ENCODE results near the gene GNAT3. TPM values are rescaled to one million over a fixed set of nuclear protein-coding genes. Genes with fewer than 3 reads are reported as not detected.

Gene GNAT3
- total RNA-seq, 1 donor from 2014 or later, result not detected

DNA sequence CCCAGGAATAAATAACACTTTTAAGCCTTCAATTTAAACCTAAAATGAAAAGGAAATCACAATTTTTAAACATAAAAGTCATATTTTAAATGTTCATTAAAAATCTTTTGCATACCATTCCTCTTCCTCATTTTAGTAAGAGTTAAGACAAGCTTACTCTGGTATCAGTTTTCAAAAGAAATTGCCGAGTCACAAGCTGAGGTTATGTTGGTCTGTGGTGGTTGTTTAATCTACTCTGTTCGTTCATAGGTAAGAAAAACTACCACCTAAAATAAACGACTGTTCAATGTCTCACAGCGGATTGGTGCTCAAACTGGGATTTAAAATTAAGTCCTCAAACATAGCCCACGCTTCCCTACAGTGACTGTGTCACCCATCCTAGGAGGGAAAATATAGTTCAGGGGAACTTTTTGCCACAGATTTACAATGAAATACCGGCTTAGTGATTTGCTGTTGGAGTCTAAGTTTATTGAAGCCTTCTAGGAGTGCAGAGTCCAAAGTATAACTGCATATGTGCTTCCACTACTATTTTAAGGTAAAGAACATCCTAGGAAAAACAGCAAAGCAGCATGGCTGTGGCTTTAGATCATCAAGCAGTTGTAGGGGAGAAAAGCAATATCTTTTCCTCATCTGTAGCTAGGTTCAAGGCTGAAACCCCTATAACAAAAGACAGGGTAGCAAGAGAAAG, 61.1 kb downstream of the GNAT3 start:
- no peaks in the 10 kb centered on the region for H3K36me3 Mint-ChIP-seq (ENCODE audit: low read depth)
- no peak for DNase-seq (ENCODE audit: low spot score)
- no peaks in the 10 kb centered on the region for H3K27me3 Mint-ChIP-seq (ENCODE audit: low read depth)
- H3K9me3 Mint-ChIP-seq (ENCODE audit: low read depth), result no peaks in the 10 kb centered on the region
- no peak for TF ChIP-seq CTCF (IDR thresholded peaks at IDR 0.05)
- H3K4me3 Mint-ChIP-seq (ENCODE audit: unreplicated experiment), result no peak overlapping the region
- H3K4me1 Mint-ChIP-seq (ENCODE audit: low read depth), result peaks cover 9% of the 10 kb centered on the region
- peak overlapping the region; percentile 20 for H3K27ac Mint-ChIP-seq (ENCODE audit: unreplicated experiment)

DNA sequence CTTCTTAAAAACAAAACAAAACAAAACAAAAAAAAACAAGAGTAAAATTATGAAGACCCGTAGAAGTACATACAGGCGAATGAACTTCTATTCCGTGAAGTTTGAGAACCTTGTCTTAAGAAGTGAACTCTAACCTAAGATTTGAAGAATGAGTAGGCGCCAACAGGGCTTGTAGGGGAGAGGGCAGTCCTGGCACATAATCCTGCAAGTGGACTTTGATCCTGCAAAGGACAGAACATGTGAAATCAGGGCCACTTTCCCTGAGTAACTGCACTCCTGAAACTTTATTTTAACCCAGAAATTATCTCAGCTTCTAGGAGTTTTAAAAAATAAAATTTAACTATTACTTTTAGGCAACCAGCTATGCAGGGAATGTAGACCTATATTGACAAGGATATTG, 62.0 kb downstream of the GNAT3 start:
- no peak for TF ChIP-seq CTCF (IDR thresholded peaks at IDR 0.05)
- Mint-ChIP-seq H3K27me3 (ENCODE audit: low read depth) (no peaks in the 10 kb centered on the region), H3K36me3 (ENCODE audit: low read depth) (no peaks in the 10 kb centered on the region), H3K4me1 (ENCODE audit: low read depth) (peaks cover 9% of the 10 kb centered on the region), H3K27ac (ENCODE audit: unreplicated experiment) (no peak overlapping the region), H3K4me3 (ENCODE audit: unreplicated experiment) (no peak overlapping the region), H3K9me3 (ENCODE audit: low read depth) (no peaks in the 10 kb centered on the region)
- no peak for DNase-seq (ENCODE audit: low spot score)

GRCh38 chr7:80445351-80445750, 66.5 kb downstream of the GNAT3 start:
- no peaks in the 10 kb centered on the region for H3K9me3 Mint-ChIP-seq (ENCODE audit: low read depth)
- H3K36me3 Mint-ChIP-seq (ENCODE audit: low read depth), result no peaks in the 10 kb centered on the region
- no peaks in the 10 kb centered on the region for H3K27me3 Mint-ChIP-seq (ENCODE audit: low read depth)
- H3K4me3 Mint-ChIP-seq (ENCODE audit: unreplicated experiment), result no peak overlapping the region
- no peak for TF ChIP-seq CTCF (IDR thresholded peaks at IDR 0.05)
- no peak overlapping the region for H3K27ac Mint-ChIP-seq (ENCODE audit: unreplicated experiment)
- H3K4me1 Mint-ChIP-seq (ENCODE audit: low read depth), result peaks cover 11% of the 10 kb centered on the region
- DNase-seq (ENCODE audit: low spot score), result no peak

- no peaks in the 10 kb centered on the region for H3K27me3 Mint-ChIP-seq (ENCODE audit: low read depth)
- H3K36me3 Mint-ChIP-seq (ENCODE audit: low read depth), result no peaks in the 10 kb centered on the region
- H3K27ac Mint-ChIP-seq (ENCODE audit: unreplicated experiment), result no peak overlapping the region
- peaks cover 17% of the 10 kb centered on the region for H3K4me1 Mint-ChIP-seq (ENCODE audit: low read depth)
- no peak for TF ChIP-seq CTCF (IDR thresholded peaks at IDR 0.05)
- no peaks in the 10 kb centered on the region for H3K9me3 Mint-ChIP-seq (ENCODE audit: low read depth)
- H3K4me3 Mint-ChIP-seq (ENCODE audit: unreplicated experiment), result no peak overlapping the region
- DNase-seq (ENCODE audit: low spot score), result no peak
These were observed 67.1 kb downstream of the GNAT3 start for GRCh38 chr7:80444811-80445210.

DNA sequence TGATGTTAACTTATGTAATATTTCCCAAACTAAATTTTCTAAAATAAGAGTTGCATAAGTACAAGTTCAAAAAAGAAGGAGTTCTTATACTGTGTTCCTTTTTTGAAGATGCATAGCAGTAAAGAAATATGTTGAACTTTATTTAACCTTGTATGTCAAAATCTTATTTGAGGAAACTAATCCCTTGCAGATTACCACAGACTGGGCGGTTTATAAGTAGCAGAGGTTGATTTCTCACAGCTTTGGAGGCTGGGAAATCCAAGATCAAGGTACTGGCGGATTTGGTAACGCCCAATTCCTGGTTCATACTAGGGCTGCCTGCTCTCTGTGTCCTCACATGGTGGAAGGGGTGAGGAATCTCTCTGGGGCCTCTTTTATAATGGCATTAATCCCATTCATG, 68.5 kb downstream of the GNAT3 start:
- H3K27ac Mint-ChIP-seq (ENCODE audit: unreplicated experiment), result no peak overlapping the region
- H3K27me3 Mint-ChIP-seq (ENCODE audit: low read depth), result no peaks in the 10 kb centered on the region
- H3K4me1 Mint-ChIP-seq (ENCODE audit: low read depth), result peaks cover 19% of the 10 kb centered on the region

More for the DNA sequence above, 68.5 kb downstream of the GNAT3 start:
- no peak for DNase-seq (ENCODE audit: low spot score)
- Mint-ChIP-seq H3K9me3 (ENCODE audit: low read depth) (no peaks in the 10 kb centered on the region), H3K4me3 (ENCODE audit: unreplicated experiment) (no peak overlapping the region), H3K36me3 (ENCODE audit: low read depth) (no peaks in the 10 kb centered on the region)
- TF ChIP-seq CTCF (IDR thresholded peaks at IDR 0.05), result no peak

All from chondrocyte (in vitro differentiated cells).